Activated CD4-positive, alpha-beta T cell treated with anti-CD3 and anti-CD28 coated beads for 36 hours (primary cell): Measurements from ENCODE around the gene PXYLP1. TPM values are rescaled to one million over a fixed set of nuclear protein-coding genes. Genes with fewer than 3 reads are reported as not detected.
A peak's percentile ranks its signal among the peaks of the same experiment; 100 is the strongest.

Experiments
- ATAC-seq: fragments of 200-7000 bp; cut with Tn5 transposase; one replicate; pipeline ENCODE4 v1.10.0; 2021; ENCODE audit warnings: mild to moderate bottlenecking, moderate library complexity
- CTCF ChIA-PET: fragments of 350-600 bp; sonication (Branson Sonifier 250); formaldehyde crosslinking; loops from one replicate; lab custom pipeline; 2021; ENCODE audit warnings: antibody characterized with exemption; lab: Charles Lee
- POLR2A ChIA-PET: fragments of 350-600 bp; sonication (Branson Sonifier 250); formaldehyde crosslinking; loops from one replicate; lab custom pipeline; 2021; ENCODE audit warnings: antibody characterized with exemption, inconsistent platforms; lab: Charles Lee
- DNase-seq: peaks from one replicate; pipeline ENCODE4 v3.0.0-alpha.2; 2020
- H3K27ac Mint-ChIP-seq: one replicate; pipeline ENCODE4 v1.8.0; 2021; ENCODE audit warnings: mixed read lengths
- H3K27me3 Mint-ChIP-seq: one replicate; pipeline ENCODE4 v1.8.0; 2021; ENCODE audit warnings: mixed read lengths
- H3K36me3 Mint-ChIP-seq: one replicate; pipeline ENCODE4 v1.8.0; 2021; ENCODE audit warnings: low read depth, mixed read lengths
- H3K4me1 Mint-ChIP-seq: one replicate; pipeline ENCODE4 v1.8.0; 2021; ENCODE audit warnings: mixed read lengths
- H3K4me3 Mint-ChIP-seq: one replicate; pipeline ENCODE4 v1.8.0; 2021; ENCODE audit warnings: mild to moderate bottlenecking, moderate library complexity, mixed read lengths
- H3K9me3 Mint-ChIP-seq: one replicate; pipeline ENCODE4 v1.8.0; 2021; ENCODE audit warnings: low read depth, mixed read lengths
- intact Hi-C, 2 experiments: fragments of 100-400 bp; cut with DNase I in 1 of 2; cut with micrococcal nuclease in 1 of 2; formaldehyde crosslinking; loops; one replicate each; pipeline versions ENCODE4 v1.14.2 to v1.15.1; 2022 to 2024; cut with DNase I, micrococcal nuclease
- total RNA-seq, 2 experiments: library from RNA; stranded (reverse); gene quantifications; one replicate each; pipeline ENCODE4 v1.2.3, GENCODE V29; 2021

Gene PXYLP1
- total RNA-seq, 2 experiments from 2014 or later: 10.3 to 12.2 TPM

GRCh38 chr3:141272906-141273662 lies 41.5 kb downstream of the PXYLP1 start:
- POLR2A ChIA-PET: no interaction called here
- peaks cover 29% of the 10 kb centered on the region for H3K4me1 Mint-ChIP-seq

GRCh38 chr3:141273700-141274410 lies 42.2 kb downstream of the PXYLP1 start:
- peak; percentile 5 for ATAC-seq
- Mint-ChIP-seq H3K27me3 (no peaks in the 10 kb centered on the region), H3K4me1 (peaks cover 25% of the 10 kb centered on the region), H3K4me3 (no peak overlapping the region), H3K36me3 (peaks cover 2% of the 10 kb centered on the region), H3K27ac (peak overlapping the region; percentile 62), H3K9me3 (no peaks in the 10 kb centered on the region)
- intact Hi-C loops: no loop called here
- DNase-seq: no peak
- ChIA-PET POLR2A (no interaction called here), CTCF (interaction anchor here (0.6 to 1.8 kb wide), 5 partner anchors 8 to 767 kb away, joined by 3 to 7 read pairs (median 4); partner anchors contain the start of gene PXYLP1)

More at GRCh38 chr3:141272906-141273662, 41.5 kb downstream of the PXYLP1 start:
- no peak for ATAC-seq
- Mint-ChIP-seq H3K27ac (no peak overlapping the region), H3K9me3 (no peaks in the 10 kb centered on the region), H3K4me3 (no peak overlapping the region), H3K27me3 (no peaks in the 10 kb centered on the region), H3K36me3 (peaks cover 2% of the 10 kb centered on the region)
- CTCF ChIA-PET: interaction anchor here (0.6 to 1.5 kb wide), 4 partner anchors 9 to 768 kb away, joined by 3 to 6 read pairs (median 4); no protein-coding TSS in a partner anchor
- intact Hi-C loops: no loop called here
- no peak for DNase-seq

- no peak for DNase-seq
- peak overlapping the region; percentile 62 for H3K27ac Mint-ChIP-seq
- peaks cover 29% of the 10 kb centered on the region for H3K4me1 Mint-ChIP-seq
- ChIA-PET POLR2A (no interaction called here), CTCF (interaction anchor here (0.6 to 1.8 kb wide), 5 partner anchors 18 to 43 kb away, joined by 3 to 7 read pairs (median 3); partner anchors contain the start of gene PXYLP1)
- H3K27me3 Mint-ChIP-seq: no peaks in the 10 kb centered on the region
- ATAC-seq: no peak
- H3K9me3 Mint-ChIP-seq: no peaks in the 10 kb centered on the region
- H3K4me3 Mint-ChIP-seq: no peak overlapping the region
- peaks cover 2% of the 10 kb centered on the region for H3K36me3 Mint-ChIP-seq
- intact Hi-C loops: loop anchor here in 1 of 2 experiments (5.0 kb wide), 1 partner anchor 262 kb away; no protein-coding TSS in a partner anchor
Measured at GRCh38 chr3:141274411-141275031, 42.9 kb downstream of the PXYLP1 start.

GRCh38 chr3:141275032-141275422 lies 43.4 kb downstream of the PXYLP1 start:
- peak overlapping the region; percentile 49 for H3K27ac Mint-ChIP-seq
- H3K4me3 Mint-ChIP-seq: no peak overlapping the region
- no peaks in the 10 kb centered on the region for H3K27me3 Mint-ChIP-seq
- intact Hi-C loops: loop anchor here in 1 of 2 experiments (5.0 kb wide), 1 partner anchor 263 kb away; no protein-coding TSS in a partner anchor
- H3K36me3 Mint-ChIP-seq: peaks cover 2% of the 10 kb centered on the region
- no peaks in the 10 kb centered on the region for H3K9me3 Mint-ChIP-seq
- ChIA-PET POLR2A (no interaction called here), CTCF (interaction anchor here (0.6 to 1.8 kb wide), 4 partner anchors 19 to 43 kb away, joined by 3 to 7 read pairs (median 4); partner anchors contain the start of gene PXYLP1)
- peaks cover 29% of the 10 kb centered on the region for H3K4me1 Mint-ChIP-seq
- DNase-seq (peak; percentile 41), ATAC-seq (peak; percentile 94)

- peaks cover 2% of the 10 kb centered on the region for H3K36me3 Mint-ChIP-seq
- H3K4me1 Mint-ChIP-seq: peaks cover 29% of the 10 kb centered on the region
- H3K4me3 Mint-ChIP-seq: no peak overlapping the region
- intact Hi-C loops: loop anchor here in 1 of 2 experiments (5.0 kb wide), 1 partner anchor 263 kb away; no protein-coding TSS in a partner anchor
- H3K27me3 Mint-ChIP-seq: no peaks in the 10 kb centered on the region
- ATAC-seq (no peak), DNase-seq (no peak)
- no peaks in the 10 kb centered on the region for H3K9me3 Mint-ChIP-seq
- H3K27ac Mint-ChIP-seq: no peak overlapping the region
- POLR2A ChIA-PET: no interaction called here
- CTCF ChIA-PET: interaction anchor here (0.6 to 1.0 kb wide), 2 partner anchors 19 to 28 kb away, joined by 3 read pairs; no protein-coding TSS in a partner anchor
Measured at GRCh38 chr3:141275511-141275910, 43.9 kb downstream of the PXYLP1 start.

- H3K27ac Mint-ChIP-seq: no peak overlapping the region
- H3K9me3 Mint-ChIP-seq: no peaks in the 10 kb centered on the region
- POLR2A ChIA-PET: no interaction called here
- CTCF ChIA-PET: no interaction called here
- H3K36me3 Mint-ChIP-seq: peaks cover 2% of the 10 kb centered on the region
- ATAC-seq: no peak
- intact Hi-C loops: loop anchor here in 1 of 2 experiments (5.0 kb wide), 1 partner anchor 264 kb away; no protein-coding TSS in a partner anchor
- H3K27me3 Mint-ChIP-seq: no peaks in the 10 kb centered on the region
- H3K4me1 Mint-ChIP-seq: peaks cover 29% of the 10 kb centered on the region
- H3K4me3 Mint-ChIP-seq: no peak overlapping the region
- DNase-seq: no peak
Measured at GRCh38 chr3:141275973-141276372, 44.3 kb downstream of the PXYLP1 start.

- CTCF ChIA-PET: interaction anchor here (0.6 to 4.1 kb wide), 2 partner anchors 45 to 601 kb away, joined by 4 to 18 read pairs; partner anchors contain the start of gene PXYLP1
- peaks cover 2% of the 10 kb centered on the region for H3K36me3 Mint-ChIP-seq
- DNase-seq (no peak), ATAC-seq (no peak)
- no peaks in the 10 kb centered on the region for H3K27me3 Mint-ChIP-seq
- H3K27ac Mint-ChIP-seq: no peak overlapping the region
- intact Hi-C loops: loop anchor here in 1 of 2 experiments (5.0 kb wide), 1 partner anchor 264 kb away; no protein-coding TSS in a partner anchor
- POLR2A ChIA-PET: no interaction called here
- peaks cover 29% of the 10 kb centered on the region for H3K4me1 Mint-ChIP-seq
- no peak overlapping the region for H3K4me3 Mint-ChIP-seq
- no peaks in the 10 kb centered on the region for H3K9me3 Mint-ChIP-seq
Measured at GRCh38 chr3:141276398-141276797, 44.8 kb downstream of the PXYLP1 start.

GRCh38 chr3:141277451-141277850 lies 45.8 kb downstream of the PXYLP1 start:
- intact Hi-C loops: loop anchor here in 1 of 2 experiments (5.0 kb wide), 1 partner anchor 265 kb away; no protein-coding TSS in a partner anchor
- Mint-ChIP-seq H3K36me3 (peaks cover 3% of the 10 kb centered on the region), H3K9me3 (no peaks in the 10 kb centered on the region), H3K27ac (no peak overlapping the region), H3K4me1 (peaks cover 29% of the 10 kb centered on the region), H3K27me3 (no peaks in the 10 kb centered on the region), H3K4me3 (no peak overlapping the region)
- ChIA-PET POLR2A (no interaction called here), CTCF (interaction anchor here (0.5 to 4.1 kb wide), 3 partner anchors 18 to 62 kb away, joined by 3 to 18 read pairs (median 4); partner anchors contain the start of gene PXYLP1)
- DNase-seq (no peak), ATAC-seq (no peak)

GRCh38 chr3:141278196-141279076 lies 46.8 kb downstream of the PXYLP1 start:
- ChIA-PET POLR2A (interaction anchor here (0.7 kb wide), 1 partner anchor 46 kb away, joined by 3 read pairs; the partner anchor contains the start of gene PXYLP1), CTCF (interaction anchor here (0.5 to 4.1 kb wide), 5 partner anchors 11 to 63 kb away, joined by 3 to 18 read pairs (median 4); partner anchors contain the start of gene PXYLP1)
- Mint-ChIP-seq H3K9me3 (no peaks in the 10 kb centered on the region), H3K27ac (peak overlapping the region; percentile 59), H3K4me1 (peaks cover 26% of the 10 kb centered on the region), H3K4me3 (no peak overlapping the region), H3K36me3 (peaks cover 5% of the 10 kb centered on the region), H3K27me3 (no peaks in the 10 kb centered on the region)
- intact Hi-C loops: loop anchor here (1.0 to 5.0 kb wide), 3 partner anchors 22 to 266 kb away; partner anchors contain the start of gene PXYLP1 (in 2 of the 2)
- no peak for ATAC-seq
- no peak for DNase-seq
